Colonic mucosa (tissue), 4 donors: ENCODE measurements around the gene PRADC1. TPM values are rescaled to one million over a fixed set of nuclear protein-coding genes. Genes with fewer than 3 reads are reported as not detected.

ENCODE experiments used
- DNase-seq: peaks from one replicate; pipeline ENCODE4 v3.0.0-alpha.2; 2020
- H3K27ac ChIP-seq: fragments of 200-600 bp; one replicate; pipeline ENCODE4 v1.8.0; 2021
- H3K27me3 ChIP-seq: fragments of 200-600 bp; one replicate; pipeline ENCODE4 v1.8.0; 2021
- H3K36me3 ChIP-seq: fragments of 200-600 bp; one replicate; pipeline ENCODE4 v1.8.0; 2021
- H3K4me1 ChIP-seq: fragments of 200-600 bp; one replicate; pipeline ENCODE4 v1.8.0; 2021; ENCODE audit warnings: mild to moderate bottlenecking
- H3K4me3 ChIP-seq: fragments of 200-600 bp; one replicate; pipeline ENCODE4 v1.8.0; 2021
- H3K9ac ChIP-seq, 2 donors: one replicate each; pipeline ENCODE4 v1.7.0; 2013; ENCODE audit warnings: control low read depth in 2 of 2, low read depth in 2 of 2, low read length in 2 of 2
- H3K9me3 ChIP-seq: fragments of 200-600 bp; one replicate; pipeline ENCODE4 v1.8.0; 2021
- intact Hi-C: fragments of 100-400 bp; cut with DNase I; formaldehyde crosslinking; loops from one replicate; pipeline ENCODE4 v1.14.1; 2022
- total RNA-seq, 2 donors: library from RNA; stranded (reverse); fragmentation: NEBNext Ultra II Directional in 1 of 2; extraction: Animal tissue kit (Norgen Biotek cat#: 25700) in 1 of 2; gene quantifications; one replicate each; pipeline ENCODE4 v1.2.1, GENCODE V29; 2021
- TF ChIP-seq, protein P1 (sequence below): fragments of 200-600 bp; IDR thresholded peaks from one replicate; pipeline ENCODE4 v1.8.0; 2022; ENCODE audit warnings: antibody characterized with exemption, mild to moderate bottlenecking
- donor health status: healthy.
- donor health status: DM: no; HTN: no; CAD: no.
- donor health status: DM: no; HTN: no; CAD: no.

Gene PRADC1
- total RNA-seq, 2 donors from 2014 or later, result 36.2 to 47.5 TPM

DNA sequence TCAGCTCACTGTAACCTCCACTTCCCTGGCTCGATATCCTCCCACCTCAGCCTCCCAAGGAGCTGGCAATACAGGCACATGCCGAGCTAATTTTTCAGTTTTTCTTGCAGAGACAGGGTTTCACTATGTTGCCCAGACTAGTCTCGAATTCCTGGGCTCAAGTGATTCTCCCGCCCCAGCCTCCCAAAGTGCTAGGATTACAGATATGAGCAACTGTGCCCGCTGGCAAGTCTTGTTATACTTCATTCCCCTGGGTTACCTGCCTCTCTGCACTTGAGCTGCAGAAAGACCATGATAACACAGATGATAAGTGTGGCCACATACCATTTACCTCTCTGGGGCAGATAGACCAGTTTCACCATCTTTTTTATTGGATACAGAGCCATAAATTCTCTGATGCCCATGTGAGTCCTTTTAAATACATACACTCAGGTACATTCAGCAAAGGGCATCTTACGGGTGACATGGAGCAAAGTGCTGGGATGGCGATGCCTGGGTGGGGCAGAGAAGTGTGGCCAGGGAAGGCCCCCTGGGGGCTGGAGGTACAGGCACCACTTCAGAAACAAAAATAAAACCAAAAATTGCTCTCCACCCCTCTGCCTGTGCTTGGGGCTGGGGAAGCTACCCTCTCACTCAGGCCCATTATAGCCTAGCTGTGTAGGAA, 21.4 kb upstream of the PRADC1 start:
- Histone ChIP-seq H3K4me1 (no peaks in the 10 kb centered on the region), H3K27ac (no peak overlapping the region), H3K4me3 (no peak overlapping the region), H3K9ac (no peak overlapping the region), H3K36me3 (no peaks in the 10 kb centered on the region), H3K9me3 (no peaks in the 10 kb centered on the region), H3K27me3 (no peaks in the 10 kb centered on the region)
- TF ChIP-seq, protein P1, sequence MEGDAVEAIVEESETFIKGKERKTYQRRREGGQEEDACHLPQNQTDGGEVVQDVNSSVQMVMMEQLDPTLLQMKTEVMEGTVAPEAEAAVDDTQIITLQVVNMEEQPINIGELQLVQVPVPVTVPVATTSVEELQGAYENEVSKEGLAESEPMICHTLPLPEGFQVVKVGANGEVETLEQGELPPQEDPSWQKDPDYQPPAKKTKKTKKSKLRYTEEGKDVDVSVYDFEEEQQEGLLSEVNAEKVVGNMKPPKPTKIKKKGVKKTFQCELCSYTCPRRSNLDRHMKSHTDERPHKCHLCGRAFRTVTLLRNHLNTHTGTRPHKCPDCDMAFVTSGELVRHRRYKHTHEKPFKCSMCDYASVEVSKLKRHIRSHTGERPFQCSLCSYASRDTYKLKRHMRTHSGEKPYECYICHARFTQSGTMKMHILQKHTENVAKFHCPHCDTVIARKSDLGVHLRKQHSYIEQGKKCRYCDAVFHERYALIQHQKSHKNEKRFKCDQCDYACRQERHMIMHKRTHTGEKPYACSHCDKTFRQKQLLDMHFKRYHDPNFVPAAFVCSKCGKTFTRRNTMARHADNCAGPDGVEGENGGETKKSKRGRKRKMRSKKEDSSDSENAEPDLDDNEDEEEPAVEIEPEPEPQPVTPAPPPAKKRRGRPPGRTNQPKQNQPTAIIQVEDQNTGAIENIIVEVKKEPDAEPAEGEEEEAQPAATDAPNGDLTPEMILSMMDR, result no peak
- intact Hi-C loops, result no loop called here
- DNase-seq, result no peak

DNA sequence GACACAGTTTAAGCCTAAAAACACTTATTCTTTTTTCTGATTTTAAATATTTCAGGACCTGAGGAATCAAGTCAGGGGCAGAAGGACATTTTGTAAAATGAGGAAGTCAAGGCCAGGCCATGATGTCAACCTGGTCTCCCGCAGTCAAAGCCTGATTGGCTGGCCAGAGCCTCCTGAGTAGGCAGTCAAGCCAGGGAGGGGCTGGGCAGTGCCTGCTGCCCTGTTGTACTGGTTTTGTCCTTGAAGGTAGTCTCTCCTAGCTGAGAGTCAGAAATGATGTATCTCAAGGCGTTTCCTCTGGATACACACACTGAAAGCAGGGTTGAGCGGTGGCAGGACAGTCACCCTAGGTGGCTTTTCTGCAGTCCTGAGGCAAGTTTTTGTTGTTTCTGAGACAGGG, 20.9 kb upstream of the PRADC1 start:
- no peak overlapping the region for H3K4me3 ChIP-seq
- no peaks in the 10 kb centered on the region for H3K27me3 ChIP-seq
- TF ChIP-seq, protein P1, result no peak
- no peaks in the 10 kb centered on the region for H3K4me1 ChIP-seq
- H3K27ac ChIP-seq, result no peak overlapping the region
- no peak overlapping the region for H3K9ac ChIP-seq
- intact Hi-C loops, result no loop called here
- H3K36me3 ChIP-seq, result no peaks in the 10 kb centered on the region
- DNase-seq, result no peak
- H3K9me3 ChIP-seq, result no peaks in the 10 kb centered on the region

DNA sequence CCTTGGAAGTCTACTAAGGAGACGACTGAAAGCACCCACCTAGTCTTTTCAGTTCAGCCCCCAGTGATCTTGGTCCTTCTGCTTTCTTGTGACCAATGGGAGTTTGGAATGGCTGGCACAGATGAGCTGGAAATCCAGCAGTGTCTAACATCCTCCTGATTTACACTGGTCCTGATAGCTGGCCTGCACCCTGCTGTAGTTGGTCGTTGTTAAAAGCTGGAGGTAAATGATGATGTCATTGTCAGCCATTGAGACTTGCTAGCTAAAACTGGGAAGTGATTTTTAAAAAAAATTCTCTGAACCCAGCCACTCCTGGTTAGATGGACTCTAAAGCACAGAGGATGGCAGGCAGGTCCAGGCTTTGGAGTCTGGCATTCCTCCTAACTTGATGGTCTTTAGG, 20.4 kb upstream of the PRADC1 start:
- Histone ChIP-seq H3K27ac (no peak overlapping the region), H3K4me3 (no peak overlapping the region)
- intact Hi-C loops, result no loop called here

DNA sequence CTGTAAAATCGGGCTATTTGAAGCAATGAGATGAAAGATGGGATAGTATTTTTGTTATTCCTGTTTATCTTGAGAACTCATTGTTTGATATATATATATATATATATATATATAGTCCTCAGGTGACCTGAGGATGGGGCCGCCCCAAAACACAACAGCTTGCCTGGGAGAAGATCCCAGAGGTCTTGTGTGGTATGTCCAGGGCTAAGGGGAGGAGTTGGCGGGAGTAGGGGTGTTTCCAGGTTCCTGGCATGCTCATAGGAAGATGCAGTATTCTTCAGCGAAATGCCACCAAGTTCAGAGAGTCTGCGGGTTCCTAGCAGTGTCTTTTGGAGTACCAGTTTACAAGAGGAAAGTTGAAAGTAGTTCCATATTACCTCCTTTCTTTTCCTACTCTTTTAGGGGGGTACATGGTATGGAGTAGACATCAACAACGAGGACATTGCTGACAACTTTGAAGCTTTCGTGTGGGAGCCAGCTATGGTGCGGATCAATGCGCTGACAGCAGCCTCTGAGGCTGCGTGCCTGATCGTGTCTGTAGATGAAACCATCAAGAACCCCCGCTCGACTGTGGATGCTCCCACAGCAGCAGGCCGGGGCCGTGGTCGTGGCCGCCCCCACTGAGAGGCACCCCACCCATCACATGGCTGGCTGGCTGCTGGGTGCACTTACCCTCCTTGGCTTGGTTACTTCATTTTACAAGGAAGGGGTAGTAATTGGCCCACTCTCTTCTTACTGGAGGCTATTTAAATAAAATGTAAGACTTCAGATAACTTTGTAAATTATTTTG, 19.4 kb upstream of the PRADC1 start:
- Histone ChIP-seq H3K27me3 (no peaks in the 10 kb centered on the region), H3K9ac (no peak overlapping the region), H3K4me1 (no peaks in the 10 kb centered on the region), H3K27ac (no peak overlapping the region), H3K36me3 (no peaks in the 10 kb centered on the region), H3K9me3 (no peaks in the 10 kb centered on the region), H3K4me3 (no peak overlapping the region)
- TF ChIP-seq, protein P1, result no peak
- no peak for DNase-seq
- intact Hi-C loops, result no loop called here

More for the DNA sequence above, 20.4 kb upstream of the PRADC1 start:
- Histone ChIP-seq H3K27me3 (no peaks in the 10 kb centered on the region), H3K9ac (no peak overlapping the region), H3K9me3 (no peaks in the 10 kb centered on the region), H3K4me1 (no peaks in the 10 kb centered on the region), H3K36me3 (no peaks in the 10 kb centered on the region)
- no peak for DNase-seq
- TF ChIP-seq, protein P1, result no peak

DNA sequence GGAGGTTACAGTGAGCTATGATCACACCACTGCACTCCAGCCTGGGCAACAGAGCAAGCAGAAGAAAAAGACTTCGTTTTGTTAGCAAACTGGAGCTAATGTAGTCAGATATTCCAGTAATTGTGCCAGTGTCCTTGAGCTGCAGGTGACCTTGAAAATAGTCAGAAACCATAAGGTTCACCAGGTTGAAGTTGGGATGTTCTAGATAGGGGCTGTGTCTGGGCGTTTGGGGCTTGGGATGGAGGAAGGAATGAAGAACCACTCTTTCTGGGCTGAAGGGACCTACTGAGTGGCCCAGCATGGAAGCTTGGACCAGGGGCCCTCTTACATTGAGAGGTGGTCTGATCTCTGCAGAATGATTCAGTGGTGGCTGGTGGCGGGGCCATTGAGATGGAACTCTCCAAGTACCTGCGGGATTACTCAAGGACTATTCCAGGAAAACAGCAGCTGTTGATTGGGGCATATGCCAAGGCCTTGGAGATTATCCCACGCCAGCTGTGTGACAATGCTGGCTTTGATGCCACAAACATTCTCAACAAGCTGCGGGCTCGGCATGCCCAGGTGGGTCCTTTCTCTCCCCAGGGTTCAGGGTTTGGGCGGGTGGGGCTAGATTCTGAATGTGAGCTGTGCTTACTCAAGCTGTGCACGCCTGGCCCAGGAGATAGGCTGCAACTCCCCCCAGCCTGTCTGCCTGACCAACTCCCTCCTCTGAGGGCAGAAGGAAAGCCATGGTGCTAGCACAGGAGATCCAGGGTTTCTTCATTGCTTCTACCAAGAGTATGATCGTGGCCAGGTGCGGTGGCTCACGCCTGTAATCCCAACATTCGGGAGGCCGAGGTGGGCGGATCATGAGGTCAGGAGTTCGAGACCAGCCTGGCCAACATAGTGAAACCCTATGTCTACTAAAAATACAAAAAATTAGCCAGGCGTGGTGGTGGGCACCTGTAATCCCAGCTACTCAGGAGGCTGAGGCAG, 18.1 kb upstream of the PRADC1 start:
- Histone ChIP-seq H3K36me3 (peaks cover 6% of the 10 kb centered on the region), H3K9me3 (no peaks in the 10 kb centered on the region), H3K27me3 (no peaks in the 10 kb centered on the region), H3K4me1 (no peaks in the 10 kb centered on the region), H3K9ac (no peak overlapping the region), H3K27ac (no peak overlapping the region), H3K4me3 (no peak overlapping the region)
- DNase-seq, result no peak
- TF ChIP-seq, protein P1, result no peak
- intact Hi-C loops, result no loop called here
